Measurements from ENCODE around the gene INA. TPM values are rescaled to one million over a fixed set of nuclear protein-coding genes. Genes with fewer than 3 reads are reported as not detected.

The INA gene
- polyA plus RNA-seq, 3 donors = not detected

GRCh38 chr10:103281753-103282152 lies 4.8 kb downstream of the INA start:
- no peak overlapping the region for H3K27ac ChIP-seq (ENCODE audit: low read depth in 1 of 2, low read length in 2 of 2)
- H3K4me1 ChIP-seq (ENCODE audit: control insufficient read depth in 1 of 2, insufficient read depth in 2 of 2, low read length in 2 of 2) = peaks cover 23 to 37% of the 10 kb centered on the region in 2 donors
- H3K9ac ChIP-seq (ENCODE audit: insufficient read depth, low read length, poor library complexity, severe bottlenecking) = no peak overlapping the region
- Mint-ChIP-seq H3K4me1 (peaks cover 34% of the 10 kb centered on the region), H3K27me3 (ENCODE audit: low read depth in 3 of 3) (peaks cover 45 to 57% (median 57%) of the 10 kb centered on the region in 3 donors), H3K27ac (peak overlapping the region in 1 of 7 donors; percentile 35), H3K36me3 (peaks cover 0 to 8% of the 10 kb centered on the region in 2 donors), H3K4me3 (peak overlapping the region in 1 of 2 donors; percentile 70), H3K9me3 (peaks cover 0 to 22% (median 9%) of the 10 kb centered on the region in 7 donors)
- H3K79me2 ChIP-seq (ENCODE audit: insufficient read depth, low read length) = no peaks in the 10 kb centered on the region
- H3K36me3 ChIP-seq (replicated peaks in 1 of 2; ENCODE audit: control insufficient read depth in 1 of 2, insufficient read depth in 2 of 2, low read length in 2 of 2) = no peaks in the 10 kb centered on the region
- H3K9me3 ChIP-seq (replicated peaks in 1 of 2; ENCODE audit: control insufficient read depth in 1 of 2, insufficient read depth in 1 of 2, low read length in 2 of 2) = peaks cover 7 to 25% of the 10 kb centered on the region in 2 donors
- no peak overlapping the region for H3K4me3 ChIP-seq (replicated peaks in 1 of 3; ENCODE audit: low read depth in 2 of 3, low read length in 3 of 3)
- no peak overlapping the region for H2AFZ ChIP-seq (ENCODE audit: insufficient read depth, low read depth, low read length, poor library complexity, severe bottlenecking)
- 3% methylated on average over 14 of the region's 14 CpGs for WGBS (ENCODE audit: insufficient coverage)
- no peak for DNase-seq
- no peaks in the 10 kb centered on the region for H4K20me1 ChIP-seq (ENCODE audit: insufficient read depth, low read length)
- intact Hi-C loops (cut with micrococcal nuclease) = no loop called here
- peaks cover 51 to 53% of the 10 kb centered on the region in 2 donors for H3K27me3 ChIP-seq (ENCODE audit: control insufficient read depth in 2 of 2, insufficient read depth in 2 of 2, low read length in 2 of 2)
- no peak overlapping the region for H3K4me2 ChIP-seq (replicated peaks; ENCODE audit: extremely low read depth, low read length, poor library complexity, severe bottlenecking)
- TF ChIP-seq CTCF (IDR thresholded peaks at IDR 0.05) = no peak

- Mint-ChIP-seq H3K36me3 (peaks cover 0 to 8% of the 10 kb centered on the region in 2 donors), H3K4me3 (no peak overlapping the region), H3K4me1 (peaks cover 31% of the 10 kb centered on the region), H3K27me3 (ENCODE audit: low read depth in 3 of 3) (peaks cover 45 to 53% (median 53%) of the 10 kb centered on the region in 3 donors), H3K27ac (peak overlapping the region in 1 of 7 donors; percentile 62), H3K9me3 (peaks cover 0 to 14% (median 7%) of the 10 kb centered on the region in 7 donors)
- Histone ChIP-seq H2AFZ (ENCODE audit: insufficient read depth, low read depth, low read length, poor library complexity, severe bottlenecking) (no peak overlapping the region), H3K4me3 (replicated peaks in 1 of 3; ENCODE audit: low read depth in 2 of 3, low read length in 3 of 3) (no peak overlapping the region), H3K79me2 (ENCODE audit: insufficient read depth, low read length) (no peaks in the 10 kb centered on the region), H4K20me1 (ENCODE audit: insufficient read depth, low read length) (no peaks in the 10 kb centered on the region), H3K4me1 (ENCODE audit: control insufficient read depth in 1 of 2, insufficient read depth in 2 of 2, low read length in 2 of 2) (peaks cover 23 to 26% of the 10 kb centered on the region in 2 donors), H3K27ac (ENCODE audit: low read depth in 1 of 2, low read length in 2 of 2) (no peak overlapping the region), H3K9me3 (replicated peaks in 1 of 2; ENCODE audit: control insufficient read depth in 1 of 2, insufficient read depth in 1 of 2, low read length in 2 of 2) (peaks cover 5 to 14% of the 10 kb centered on the region in 2 donors), H3K9ac (ENCODE audit: insufficient read depth, low read length, poor library complexity, severe bottlenecking) (no peak overlapping the region), H3K4me2 (replicated peaks; ENCODE audit: extremely low read depth, low read length, poor library complexity, severe bottlenecking) (no peak overlapping the region), H3K36me3 (replicated peaks in 1 of 2; ENCODE audit: control insufficient read depth in 1 of 2, insufficient read depth in 2 of 2, low read length in 2 of 2) (no peaks in the 10 kb centered on the region), H3K27me3 (ENCODE audit: control insufficient read depth in 2 of 2, insufficient read depth in 2 of 2, low read length in 2 of 2) (peaks cover 48 to 53% of the 10 kb centered on the region in 2 donors)
- peak in 1 of 3 donors; percentile 20 for DNase-seq
- intact Hi-C loops (cut with micrococcal nuclease) = no loop called here
- no CpG with 5 or more reads among the region's 1 CpG for WGBS (ENCODE audit: insufficient coverage)
- no peak for TF ChIP-seq CTCF (IDR thresholded peaks at IDR 0.05)
Observed at GRCh38 chr10:103282961-103283360, 6.0 kb downstream of the INA start.
